Neural progenitor cell (in vitro differentiated cells): ENCODE results near the gene GRAMD1C. TPM values are rescaled to one million over a fixed set of nuclear protein-coding genes. Genes with fewer than 3 reads are reported as not detected.

ENCODE experiments used
- DNase-seq: peaks from one replicate; pipeline ENCODE4 v3.0.0-alpha.2; 2016; ENCODE audit warnings: low spot score
- H2AFZ ChIP-seq: fragments of 200-600 bp; sonication (generic); replicated peaks from 2 replicates; pipeline ENCODE4 v1.6.1; 2016; ENCODE audit warnings: antibody characterized with exemption
- H3F3A ChIP-seq: fragments of 200-600 bp; sonication (generic); 2 replicates; pipeline ENCODE4 v1.6.1; 2016; ENCODE audit warnings: antibody characterized with exemption, low read depth
- H3K27ac ChIP-seq: fragments of 200-600 bp; sonication (generic); 2 replicates; pipeline ENCODE4 v1.5.1; 2016; ENCODE audit warnings: mild to moderate bottlenecking
- H3K27me3 ChIP-seq: fragments of 200-600 bp; sonication (generic); 2 replicates; pipeline ENCODE4 v1.6.1; 2016; ENCODE audit warnings: mild to moderate bottlenecking, moderate library complexity
- H3K36me3 ChIP-seq: fragments of 200-600 bp; sonication (generic); 2 replicates; pipeline ENCODE4 v1.5.1; 2016
- H3K4me1 ChIP-seq: fragments of 200-600 bp; sonication (generic); 2 replicates; pipeline ENCODE4 v1.6.1; 2016; ENCODE audit warnings: mixed run types
- H3K4me2 ChIP-seq: fragments of 200-600 bp; sonication (generic); 2 replicates; pipeline ENCODE4 v1.6.1; 2016
- H3K4me3 ChIP-seq: fragments of 200-600 bp; sonication (generic); 2 replicates; pipeline ENCODE4 v1.5.1; 2016
- H3K79me2 ChIP-seq: fragments of 200-600 bp; sonication (generic); 2 replicates; pipeline ENCODE4 v1.6.1; 2016; ENCODE audit warnings: low read depth
- H3K9ac ChIP-seq: fragments of 200-600 bp; sonication (generic); 2 replicates; pipeline ENCODE4 v1.6.1; 2016
- H3K9me3 ChIP-seq: fragments of 200-600 bp; sonication (generic); 2 replicates; pipeline ENCODE4 v1.5.1; 2016; ENCODE audit warnings: low read depth
- H4K20me1 ChIP-seq: fragments of 200-600 bp; sonication (generic); 2 replicates; pipeline ENCODE4 v1.6.1; 2016; ENCODE audit warnings: low read depth
- H3K27ac Mint-ChIP-seq: 3 replicates; pipeline ENCODE4 v1.8.0; 2021; ENCODE audit warnings: mixed read lengths
- H3K27me3 Mint-ChIP-seq: 2 replicates; pipeline ENCODE4 v1.8.0; 2022; ENCODE audit warnings: low read depth, mild to moderate bottlenecking, inconsistent platforms, moderate library complexity, mixed read lengths; ENCODE audit not compliant: insufficient read depth
- H3K36me3 Mint-ChIP-seq: 3 replicates; pipeline ENCODE4 v1.8.0; 2021; ENCODE audit warnings: mixed read lengths
- H3K4me1 Mint-ChIP-seq: 3 replicates; pipeline ENCODE4 v1.8.0; 2021; ENCODE audit warnings: mixed read lengths
- H3K4me3 Mint-ChIP-seq: 3 replicates; pipeline ENCODE4 v1.8.0; 2021; ENCODE audit warnings: mild to moderate bottlenecking, moderate library complexity, mixed read lengths
- H3K9me3 Mint-ChIP-seq: 3 replicates; pipeline ENCODE4 v1.8.0; 2020; ENCODE audit warnings: mixed read lengths
- EZH2 ChIP-seq: fragments of 200-600 bp; sonication (generic); IDR thresholded peaks from 2 replicates; pipeline ENCODE4 v1.6.1; 2017; ENCODE audit warnings: antibody characterized with exemption, mild to moderate bottlenecking, moderate library complexity
- EZH2phosphoT487 ChIP-seq: fragments of 200-600 bp; sonication (generic); IDR thresholded peaks from 2 replicates; pipeline ENCODE4 v1.6.1; 2017; ENCODE audit warnings: antibody characterized with exemption
- total RNA-seq: library from RNA; depleted of rRNA; stranded (reverse); fragments of >200 nt; gene quantifications from 2 replicates; pipeline ENCODE4 v1.2.3, GENCODE V29; 2015; ENCODE audit warnings: low replicate concordance
- TF ChIP-seq, protein P1 (sequence below): fragments of 200-600 bp; sonication (generic); IDR thresholded peaks from 2 replicates; pipeline ENCODE4 v1.5.1; 2017; ENCODE audit warnings: antibody characterized with exemption, mild to moderate bottlenecking

GRAMD1C gene
- 10.7 and 12.2 TPM in 2 replicates for total RNA-seq

- DNase-seq = peak; percentile 97
- Histone ChIP-seq H4K20me1 (no peaks in the 10 kb centered on the region), H3K27me3 (no peaks in the 10 kb centered on the region), H3K4me1 (peaks cover 9% of the 10 kb centered on the region), H3K4me2 (peak within 1 kb of the TSS; percentile 85), H3K36me3 (no peaks in the 10 kb centered on the region), H3K79me2 (no peaks in the 10 kb centered on the region), H3K4me3 (peak within 1 kb of the TSS; percentile 54), H3K27ac (peak within 1 kb of the TSS; percentile 89), H2AFZ (peak within 1 kb of the TSS; percentile 74), H3F3A (peaks cover 19% of the 10 kb centered on the region), H3K9ac (no peak within 1 kb of the TSS), H3K9me3 (no peaks in the 10 kb centered on the region)
- peaks cover 25% of the 10 kb centered on the region for H3K4me1 Mint-ChIP-seq
- peaks cover 4% of the 10 kb centered on the region for H3K27me3 Mint-ChIP-seq
- H3K36me3 Mint-ChIP-seq = peaks cover 3% of the 10 kb centered on the region
- peak within 1 kb of the TSS; percentile 86 for H3K4me3 Mint-ChIP-seq
- no peaks in the 10 kb centered on the region for H3K9me3 Mint-ChIP-seq
- TF ChIP-seq EZH2phosphoT487 = no peak
- TF ChIP-seq, protein P1, sequence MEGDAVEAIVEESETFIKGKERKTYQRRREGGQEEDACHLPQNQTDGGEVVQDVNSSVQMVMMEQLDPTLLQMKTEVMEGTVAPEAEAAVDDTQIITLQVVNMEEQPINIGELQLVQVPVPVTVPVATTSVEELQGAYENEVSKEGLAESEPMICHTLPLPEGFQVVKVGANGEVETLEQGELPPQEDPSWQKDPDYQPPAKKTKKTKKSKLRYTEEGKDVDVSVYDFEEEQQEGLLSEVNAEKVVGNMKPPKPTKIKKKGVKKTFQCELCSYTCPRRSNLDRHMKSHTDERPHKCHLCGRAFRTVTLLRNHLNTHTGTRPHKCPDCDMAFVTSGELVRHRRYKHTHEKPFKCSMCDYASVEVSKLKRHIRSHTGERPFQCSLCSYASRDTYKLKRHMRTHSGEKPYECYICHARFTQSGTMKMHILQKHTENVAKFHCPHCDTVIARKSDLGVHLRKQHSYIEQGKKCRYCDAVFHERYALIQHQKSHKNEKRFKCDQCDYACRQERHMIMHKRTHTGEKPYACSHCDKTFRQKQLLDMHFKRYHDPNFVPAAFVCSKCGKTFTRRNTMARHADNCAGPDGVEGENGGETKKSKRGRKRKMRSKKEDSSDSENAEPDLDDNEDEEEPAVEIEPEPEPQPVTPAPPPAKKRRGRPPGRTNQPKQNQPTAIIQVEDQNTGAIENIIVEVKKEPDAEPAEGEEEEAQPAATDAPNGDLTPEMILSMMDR = peak; percentile 91
- H3K27ac Mint-ChIP-seq = peak within 1 kb of the TSS; percentile 96
Observed at GRCh38 chr3:113838631-113839209, at the start of gene GRAMD1C. Gene GRAMD1C, plus strand, starts transcription at chr3:113838788. Its CDS starts 122 bp downstream, at chr3:113838910.

DNA sequence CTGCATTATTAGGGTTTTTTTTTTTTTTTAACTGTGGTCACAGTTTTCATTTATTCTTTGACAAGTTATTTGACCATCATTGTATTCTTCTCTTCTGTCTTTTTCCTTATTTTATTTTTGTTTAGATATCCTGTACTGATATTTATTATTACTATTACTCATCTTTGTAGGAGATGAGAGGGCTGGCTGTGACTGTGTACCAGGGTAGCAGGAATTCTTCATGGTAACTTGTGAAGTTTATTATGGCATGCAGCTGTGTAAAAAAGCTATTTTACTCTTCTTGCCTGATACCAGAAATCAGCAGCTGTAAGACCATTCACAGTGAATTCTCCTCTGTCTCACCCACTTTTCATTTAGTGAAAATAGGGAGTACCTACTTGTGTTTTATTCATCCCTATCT lies 47.2 kb upstream of the GRAMD1C start:
- Histone ChIP-seq H3K27ac (no peak overlapping the region), H3K36me3 (peaks cover 4% of the 10 kb centered on the region), H2AFZ (no peak overlapping the region), H3K4me2 (no peak overlapping the region), H4K20me1 (no peaks in the 10 kb centered on the region), H3K9ac (no peak overlapping the region), H3F3A (no peaks in the 10 kb centered on the region), H3K79me2 (no peaks in the 10 kb centered on the region), H3K27me3 (no peaks in the 10 kb centered on the region), H3K4me3 (no peak overlapping the region), H3K9me3 (no peaks in the 10 kb centered on the region), H3K4me1 (no peaks in the 10 kb centered on the region)
- no peak for DNase-seq
- no peak for TF ChIP-seq EZH2phosphoT487
- TF ChIP-seq EZH2 = no peak
- TF ChIP-seq, protein P1 = no peak
- H3K36me3 Mint-ChIP-seq = peaks cover 5% of the 10 kb centered on the region
- no peak overlapping the region for H3K4me3 Mint-ChIP-seq
- H3K27me3 Mint-ChIP-seq = no peaks in the 10 kb centered on the region
- no peak overlapping the region for H3K27ac Mint-ChIP-seq
- no peaks in the 10 kb centered on the region for H3K9me3 Mint-ChIP-seq
- H3K4me1 Mint-ChIP-seq = no peaks in the 10 kb centered on the region

GRCh38 chr3:113794526-113794925 lies 44.1 kb upstream of the GRAMD1C start:
- H3K4me1 ChIP-seq = no peaks in the 10 kb centered on the region
- H3K4me1 Mint-ChIP-seq = no peaks in the 10 kb centered on the region
- no peak overlapping the region for H3K4me2 ChIP-seq
- no peak overlapping the region for H3K27ac ChIP-seq
- H3K9me3 Mint-ChIP-seq = no peaks in the 10 kb centered on the region
- no peak for TF ChIP-seq EZH2phosphoT487
- no peak overlapping the region for H3K27ac Mint-ChIP-seq
- no peaks in the 10 kb centered on the region for H4K20me1 ChIP-seq
- peaks cover 3% of the 10 kb centered on the region for H3K36me3 Mint-ChIP-seq
- no peak overlapping the region for H3K9ac ChIP-seq
- no peaks in the 10 kb centered on the region for H3K27me3 Mint-ChIP-seq
- no peaks in the 10 kb centered on the region for H3K27me3 ChIP-seq
- H3K4me3 Mint-ChIP-seq = no peak overlapping the region
- H3K9me3 ChIP-seq = no peaks in the 10 kb centered on the region
- no peaks in the 10 kb centered on the region for H3F3A ChIP-seq
- no peak overlapping the region for H3K4me3 ChIP-seq
- DNase-seq = no peak
- peaks cover 4% of the 10 kb centered on the region for H3K36me3 ChIP-seq
- no peak overlapping the region for H2AFZ ChIP-seq
- no peaks in the 10 kb centered on the region for H3K79me2 ChIP-seq

- Histone ChIP-seq H3K27me3 (no peaks in the 10 kb centered on the region), H3F3A (no peaks in the 10 kb centered on the region), H2AFZ (no peak overlapping the region), H3K4me1 (no peaks in the 10 kb centered on the region), H3K36me3 (peaks cover 4% of the 10 kb centered on the region), H3K27ac (no peak overlapping the region), H3K9me3 (no peaks in the 10 kb centered on the region), H4K20me1 (no peaks in the 10 kb centered on the region), H3K4me3 (no peak overlapping the region), H3K9ac (no peak overlapping the region), H3K79me2 (no peaks in the 10 kb centered on the region), H3K4me2 (no peak overlapping the region)
- no peak overlapping the region for H3K27ac Mint-ChIP-seq
- DNase-seq = no peak
- no peaks in the 10 kb centered on the region for H3K27me3 Mint-ChIP-seq
- no peaks in the 10 kb centered on the region for H3K4me1 Mint-ChIP-seq
- no peaks in the 10 kb centered on the region for H3K9me3 Mint-ChIP-seq
- TF ChIP-seq EZH2 (no peak), EZH2phosphoT487 (no peak)
- TF ChIP-seq, protein P1 = no peak
- peaks cover 2% of the 10 kb centered on the region for H3K36me3 Mint-ChIP-seq
- H3K4me3 Mint-ChIP-seq = no peak overlapping the region
Observed at GRCh38 chr3:113795693-113796092, 42.9 kb upstream of the GRAMD1C start.
